ENCODE data around the gene PRICKLE2.

PRICKLE2 gene

GRCh38 chr3:64125561-64125960 is 99.7 kb downstream of the PRICKLE2 start:
- DNase-seq, result no peak

GRCh38 chr3:64123931-64124330 is 101.3 kb downstream of the PRICKLE2 start:
- DNase-seq, result no peak

- DNase-seq, result peak; percentile 52
Observed at GRCh38 chr3:64122476-64122875, 102.8 kb downstream of the PRICKLE2 start.

- DNase-seq, result no peak
Observed at GRCh38 chr3:64121750-64122311, 103.4 kb downstream of the PRICKLE2 start.

- DNase-seq, result no peak
Observed at GRCh38 chr3:64120876-64121275, 104.4 kb downstream of the PRICKLE2 start.

GRCh38 chr3:64117483-64117882 is 107.8 kb downstream of the PRICKLE2 start:
- no peak for DNase-seq

- no peak for DNase-seq
Observed at GRCh38 chr3:64114651-64115050, 110.6 kb downstream of the PRICKLE2 start.

GRCh38 chr3:64111872-64112271 is 113.4 kb downstream of the PRICKLE2 start:
- no peak for DNase-seq

GRCh38 chr3:64111083-64111482 is 114.2 kb downstream of the PRICKLE2 start:
- DNase-seq, result no peak

- DNase-seq, result no peak
Observed at GRCh38 chr3:64110071-64110470, 115.2 kb downstream of the PRICKLE2 start.

GRCh38 chr3:64109438-64109837 is 115.8 kb downstream of the PRICKLE2 start:
- peak; percentile 82 for DNase-seq

GRCh38 chr3:64108784-64109317 is 116.4 kb downstream of the PRICKLE2 start:
- no peak for DNase-seq

GRCh38 chr3:64108231-64108630 is 117.0 kb downstream of the PRICKLE2 start:
- no peak for DNase-seq

GRCh38 chr3:64107190-64107589 is 118.1 kb downstream of the PRICKLE2 start:
- no peak for DNase-seq

GRCh38 chr3:64105816-64106215 is 119.5 kb downstream of the PRICKLE2 start:
- DNase-seq, result no peak

- no peak for DNase-seq
Observed at GRCh38 chr3:64104691-64105111, 120.6 kb downstream of the PRICKLE2 start.

GRCh38 chr3:64104006-64104405 is 121.3 kb downstream of the PRICKLE2 start:
- DNase-seq, result no peak

- no peak for DNase-seq
Observed at GRCh38 chr3:64103131-64103530, 122.1 kb downstream of the PRICKLE2 start.

GRCh38 chr3:64102147-64102546 is 123.1 kb downstream of the PRICKLE2 start:
- no peak for DNase-seq

- no peak for DNase-seq
Observed at GRCh38 chr3:64099316-64099715, 126.0 kb downstream of the PRICKLE2 start.

GRCh38 chr3:64098670-64099069 is 126.6 kb downstream of the PRICKLE2 start:
- DNase-seq, result no peak

GRCh38 chr3:64097920-64098319 is 127.3 kb downstream of the PRICKLE2 start:
- no peak for DNase-seq

GRCh38 chr3:64095802-64096201 is 129.5 kb downstream of the PRICKLE2 start:
- DNase-seq, result no peak

GRCh38 chr3:64094713-64095079 is 130.6 kb downstream of the PRICKLE2 start:
- no peak for DNase-seq
